Tibial artery (tissue), 4 donors: ENCODE results near the gene DPF3.

Source experiments
- DNase-seq, 2 donors: peaks; one replicate each; pipeline ENCODE4 v3.0.0-alpha.2; 2019
- H3K27ac ChIP-seq, 2 donors: fragments of 200-600 bp; sonication (generic) in 1 of 2; 1 replicate in 1 of 2; 2 replicates in 1 of 2; pipeline ENCODE4 v1.5.1; 2018 to 2019; ENCODE audit warnings: mild to moderate bottlenecking in 1 of 2
- H3K27me3 ChIP-seq, 2 donors: fragments of 200-600 bp; sonication (generic) in 1 of 2; one replicate each; pipeline versions ENCODE4 v1.5.1 to v1.6.0; 2016 to 2019
- H3K36me3 ChIP-seq, 3 donors: fragments of 200-600 bp; sonication (generic) in 2 of 3; one replicate each; pipeline ENCODE4 v1.5.1; 2016 to 2019; ENCODE audit warnings: mild to moderate bottlenecking in 2 of 3
- H3K4me1 ChIP-seq, 4 donors: fragments of 200-600 bp; sonication (generic) in 2 of 4; 1 replicate in 3 of 4; 2 replicates in 1 of 4; pipeline ENCODE4 v1.5.1; 2016 to 2019
- H3K4me3 ChIP-seq, 2 donors: fragments of 200-600 bp; sonication (generic) in 1 of 2; 1 replicate in 1 of 2; 2 replicates in 1 of 2; pipeline ENCODE4 v1.5.1; 2018 to 2019; ENCODE audit warnings: mild to moderate bottlenecking in 2 of 2
- H3K9me3 ChIP-seq, 3 donors: fragments of 200-600 bp; sonication (generic) in 1 of 3; one replicate each; pipeline ENCODE4 v1.5.1; 2016 to 2019
- intact Hi-C: fragments of 100-400 bp; cut with DNase I; formaldehyde crosslinking; loops from one replicate; pipeline ENCODE4 v1.15.0; 2023; ENCODE audit warnings: low total_unique reads
- TF ChIP-seq, protein P1 (sequence below), 2 experiments: fragments of 200-600 bp in 1 of 2; fragments of 450-650 bp in 1 of 2; IDR thresholded peaks; one replicate each; pipeline ENCODE4 v1.5.1; 2017 to 2019; ENCODE audit warnings: antibody characterized with exemption in 2 of 2, mild to moderate bottlenecking in 1 of 2, moderate library complexity in 1 of 2

DPF3 gene

DNA sequence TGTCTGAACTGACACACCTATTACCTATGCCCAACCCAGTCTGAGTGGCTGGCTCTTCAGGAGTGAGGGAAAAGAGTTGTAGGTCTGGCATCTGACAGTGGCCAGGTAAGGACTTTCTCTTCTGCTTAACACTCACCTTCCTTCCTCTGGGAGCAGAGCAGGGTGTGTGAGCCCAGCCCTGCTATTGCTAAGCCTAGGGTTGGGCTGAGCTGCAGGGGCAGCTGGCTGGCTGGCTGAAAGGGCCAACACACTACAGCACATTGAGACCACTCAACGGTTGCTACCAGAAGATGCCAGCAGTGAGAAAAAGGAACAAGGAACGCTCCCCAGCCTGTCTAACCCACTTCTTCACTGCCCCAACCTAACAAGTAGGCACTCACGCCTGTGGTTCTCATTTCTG lies 201.2 kb downstream of the DPF3 start:
- Histone ChIP-seq H3K4me3 (no peak overlapping the region), H3K9me3 (no peaks in the 10 kb centered on the region), H3K4me1 (no peaks in the 10 kb centered on the region), H3K36me3 (peaks cover 0 to 8% (median 0%) of the 10 kb centered on the region in 3 donors), H3K27ac (no peak overlapping the region), H3K27me3 (no peaks in the 10 kb centered on the region)
- TF ChIP-seq, protein P1, sequence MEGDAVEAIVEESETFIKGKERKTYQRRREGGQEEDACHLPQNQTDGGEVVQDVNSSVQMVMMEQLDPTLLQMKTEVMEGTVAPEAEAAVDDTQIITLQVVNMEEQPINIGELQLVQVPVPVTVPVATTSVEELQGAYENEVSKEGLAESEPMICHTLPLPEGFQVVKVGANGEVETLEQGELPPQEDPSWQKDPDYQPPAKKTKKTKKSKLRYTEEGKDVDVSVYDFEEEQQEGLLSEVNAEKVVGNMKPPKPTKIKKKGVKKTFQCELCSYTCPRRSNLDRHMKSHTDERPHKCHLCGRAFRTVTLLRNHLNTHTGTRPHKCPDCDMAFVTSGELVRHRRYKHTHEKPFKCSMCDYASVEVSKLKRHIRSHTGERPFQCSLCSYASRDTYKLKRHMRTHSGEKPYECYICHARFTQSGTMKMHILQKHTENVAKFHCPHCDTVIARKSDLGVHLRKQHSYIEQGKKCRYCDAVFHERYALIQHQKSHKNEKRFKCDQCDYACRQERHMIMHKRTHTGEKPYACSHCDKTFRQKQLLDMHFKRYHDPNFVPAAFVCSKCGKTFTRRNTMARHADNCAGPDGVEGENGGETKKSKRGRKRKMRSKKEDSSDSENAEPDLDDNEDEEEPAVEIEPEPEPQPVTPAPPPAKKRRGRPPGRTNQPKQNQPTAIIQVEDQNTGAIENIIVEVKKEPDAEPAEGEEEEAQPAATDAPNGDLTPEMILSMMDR (IDR thresholded peaks at IDR 0.05), result no peak
- intact Hi-C loops, result no loop called here
- no peak for DNase-seq

DNA sequence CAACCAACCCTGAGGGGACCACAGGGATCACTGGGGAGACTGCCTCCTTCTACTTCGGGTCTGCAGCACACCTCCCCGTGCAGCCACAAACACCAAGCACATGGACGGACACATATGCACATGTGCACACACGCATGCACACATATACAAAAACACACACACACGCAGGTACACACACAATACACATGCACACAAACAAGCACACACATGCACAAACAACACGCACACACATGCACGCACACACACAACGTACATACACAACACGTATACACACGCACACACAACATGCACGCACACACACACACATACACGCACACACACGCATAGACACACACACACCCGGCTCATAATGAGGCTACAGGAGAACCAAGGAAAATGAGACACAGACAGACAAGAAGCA lies 203.6 kb downstream of the DPF3 start:
- TF ChIP-seq, protein P1 (IDR thresholded peaks at IDR 0.05), result no peak
- no peak for DNase-seq
- H3K36me3 ChIP-seq, result peaks cover 0 to 8% (median 0%) of the 10 kb centered on the region in 3 donors
- no peak overlapping the region for H3K4me3 ChIP-seq
- H3K27me3 ChIP-seq, result no peaks in the 10 kb centered on the region
- no peaks in the 10 kb centered on the region for H3K9me3 ChIP-seq
- intact Hi-C loops, result no loop called here
- H3K4me1 ChIP-seq, result no peaks in the 10 kb centered on the region
- no peak overlapping the region for H3K27ac ChIP-seq

GRCh38 chr14:72688990-72689671 lies 204.8 kb downstream of the DPF3 start:
- Histone ChIP-seq H3K4me1 (no peaks in the 10 kb centered on the region), H3K27ac (no peak overlapping the region), H3K9me3 (no peaks in the 10 kb centered on the region), H3K36me3 (peaks cover 0 to 8% (median 0%) of the 10 kb centered on the region in 3 donors), H3K4me3 (no peak overlapping the region), H3K27me3 (no peaks in the 10 kb centered on the region)
- DNase-seq, result no peak
- TF ChIP-seq, protein P1 (IDR thresholded peaks at IDR 0.05), result no peak
- intact Hi-C loops, result no loop called here

GRCh38 chr14:72686832-72687231 lies 207.1 kb downstream of the DPF3 start:
- Histone ChIP-seq H3K36me3 (peaks cover 0 to 8% (median 0%) of the 10 kb centered on the region in 3 donors), H3K9me3 (no peaks in the 10 kb centered on the region), H3K27ac (no peak overlapping the region), H3K4me3 (no peak overlapping the region), H3K27me3 (no peaks in the 10 kb centered on the region), H3K4me1 (no peaks in the 10 kb centered on the region)
- intact Hi-C loops, result no loop called here
- DNase-seq, result no peak
- TF ChIP-seq, protein P1 (IDR thresholded peaks at IDR 0.05), result no peak

- H3K36me3 ChIP-seq, result peaks cover 0 to 8% (median 0%) of the 10 kb centered on the region in 3 donors
- no peak for DNase-seq
- H3K9me3 ChIP-seq, result no peaks in the 10 kb centered on the region
- H3K27me3 ChIP-seq, result no peaks in the 10 kb centered on the region
- TF ChIP-seq, protein P1 (IDR thresholded peaks at IDR 0.05), result no peak
- H3K4me3 ChIP-seq, result no peak overlapping the region
- no peak overlapping the region for H3K27ac ChIP-seq
- H3K4me1 ChIP-seq, result no peaks in the 10 kb centered on the region
- intact Hi-C loops, result no loop called here
Observed at GRCh38 chr14:72686101-72686500, 207.8 kb downstream of the DPF3 start.
